ENCODE measurements around the gene PEAR1. TPM values are rescaled to one million over a fixed set of nuclear protein-coding genes. Genes with fewer than 3 reads are reported as not detected.
A peak's percentile ranks its signal among the peaks of the same experiment; 100 is the strongest.

PEAR1 gene
- total RNA-seq, 1 donor from 2014 or later, result 9.9 TPM

- DNase-seq (ENCODE audit: low spot score), result no peak
- TF ChIP-seq CTCF (IDR thresholded peaks at IDR 0.05), result no peak
- H3K27ac Mint-ChIP-seq (ENCODE audit: unreplicated experiment), result no peak overlapping the region
- H3K36me3 Mint-ChIP-seq (ENCODE audit: low read depth), result no peaks in the 10 kb centered on the region
- H3K4me1 Mint-ChIP-seq (ENCODE audit: low read depth), result peaks cover 18% of the 10 kb centered on the region
- peaks cover 38% of the 10 kb centered on the region for H3K27me3 Mint-ChIP-seq (ENCODE audit: low read depth)
- H3K9me3 Mint-ChIP-seq (ENCODE audit: low read depth), result no peaks in the 10 kb centered on the region
- H3K4me3 Mint-ChIP-seq (ENCODE audit: unreplicated experiment), result no peak overlapping the region
Measured at GRCh38 chr1:156857532-156857931, 36.0 kb upstream of the PEAR1 start.

DNA sequence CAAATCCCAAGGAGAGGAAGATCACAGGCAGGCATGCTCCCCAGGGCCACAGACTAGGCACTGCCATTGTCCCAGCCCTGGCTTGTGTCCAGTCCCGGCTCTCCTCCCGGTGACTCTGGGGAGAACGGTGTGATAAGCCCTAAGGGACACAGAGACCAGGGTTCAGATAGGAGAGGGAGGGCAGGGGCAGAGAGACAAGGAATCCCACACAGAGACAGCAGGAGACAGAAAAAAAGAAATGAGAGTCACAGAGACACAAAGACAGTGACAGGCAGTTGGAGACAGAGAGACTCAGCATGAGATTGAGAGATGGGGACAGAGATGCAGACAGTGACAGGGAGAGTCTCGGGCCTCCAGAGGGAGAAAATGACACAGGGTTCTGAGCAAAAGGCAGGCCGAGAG, 35.0 kb upstream of the PEAR1 start:
- Mint-ChIP-seq H3K36me3 (ENCODE audit: low read depth) (no peaks in the 10 kb centered on the region), H3K27ac (ENCODE audit: unreplicated experiment) (no peak overlapping the region), H3K27me3 (ENCODE audit: low read depth) (peaks cover 45% of the 10 kb centered on the region), H3K9me3 (ENCODE audit: low read depth) (no peaks in the 10 kb centered on the region), H3K4me1 (ENCODE audit: low read depth) (peaks cover 17% of the 10 kb centered on the region), H3K4me3 (ENCODE audit: unreplicated experiment) (peak overlapping the region; percentile 59)
- no peak for TF ChIP-seq CTCF (IDR thresholded peaks at IDR 0.05)
- no peak for DNase-seq (ENCODE audit: low spot score)

DNA sequence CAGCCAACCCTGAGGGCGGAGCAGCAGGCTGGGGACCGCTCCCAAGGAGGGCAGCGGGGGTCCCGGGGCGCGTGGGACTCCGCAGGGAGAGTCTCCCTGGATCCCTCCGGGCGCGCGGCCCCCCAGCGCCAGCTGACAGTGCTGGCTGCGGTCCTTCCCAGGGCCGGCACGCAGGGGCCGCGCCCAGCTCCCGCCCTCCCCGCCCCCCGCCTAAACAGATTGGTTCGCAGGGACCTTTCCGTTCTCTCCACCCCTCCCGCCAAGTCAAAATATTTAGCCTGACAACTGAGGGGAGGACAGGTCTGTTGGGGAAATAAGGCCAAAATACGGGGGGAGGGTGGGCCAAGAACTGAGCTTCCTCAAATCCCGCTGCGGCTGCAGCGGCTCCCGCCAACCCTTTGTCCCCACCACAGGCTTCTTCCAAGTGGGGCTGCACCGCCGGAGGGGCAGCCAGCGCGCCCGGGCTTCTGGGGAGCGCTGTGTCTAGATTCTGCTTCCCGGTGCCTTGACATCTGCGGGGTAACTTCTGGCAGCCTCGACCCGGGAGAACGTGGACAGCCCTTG, 34.5 kb upstream of the PEAR1 start, which contains the start of gene INSRR:
Gene INSRR, minus strand, starts transcription at position 159 of the 564 bp plus-strand sequence. CDS start 496 bp downstream, outside the sequence.
- no peak within 1 kb of the TSS for H3K27ac Mint-ChIP-seq (ENCODE audit: unreplicated experiment)
- peaks cover 47% of the 10 kb centered on the region for H3K27me3 Mint-ChIP-seq (ENCODE audit: low read depth)
- no peaks in the 10 kb centered on the region for H3K9me3 Mint-ChIP-seq (ENCODE audit: low read depth)
- TF ChIP-seq CTCF (IDR thresholded peaks at IDR 0.05), result no peak
- DNase-seq (ENCODE audit: low spot score), result no peak
- H3K36me3 Mint-ChIP-seq (ENCODE audit: low read depth), result no peaks in the 10 kb centered on the region
- peak within 1 kb of the TSS; percentile 60 for H3K4me3 Mint-ChIP-seq (ENCODE audit: unreplicated experiment)
- H3K4me1 Mint-ChIP-seq (ENCODE audit: low read depth), result peaks cover 17% of the 10 kb centered on the region

DNA sequence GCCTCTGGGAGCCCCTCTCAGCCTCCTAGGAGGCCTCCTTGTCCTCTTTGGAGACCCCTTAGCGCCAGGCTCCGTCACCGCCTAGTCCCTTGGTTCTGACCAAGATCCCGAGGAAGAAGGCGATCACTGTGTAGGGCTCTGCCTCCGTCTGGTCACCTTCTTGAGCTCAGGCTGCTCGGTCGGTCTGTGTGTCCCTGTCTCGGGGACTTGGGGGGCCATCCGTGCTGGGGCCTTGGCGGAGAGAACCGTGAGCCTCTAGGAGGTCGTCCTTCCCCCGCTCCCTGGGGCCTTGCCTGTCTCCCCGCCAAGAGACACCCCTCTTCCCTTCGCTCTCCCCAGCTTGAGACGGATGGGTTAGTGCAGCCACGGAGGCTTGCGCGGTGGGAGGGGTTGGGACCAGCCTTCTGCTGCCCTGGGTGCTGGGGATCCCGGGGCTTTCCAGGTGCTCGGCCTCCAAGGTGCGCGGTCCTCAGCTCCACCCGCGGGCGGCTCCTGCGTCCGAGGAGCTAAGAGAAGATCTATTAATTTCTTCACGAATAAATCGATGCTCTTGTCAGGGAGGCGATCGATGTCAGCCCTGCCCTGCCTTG, 33.9 kb upstream of the PEAR1 start:
- DNase-seq (ENCODE audit: low spot score), result no peak
- Mint-ChIP-seq H3K27me3 (ENCODE audit: low read depth) (peaks cover 49% of the 10 kb centered on the region), H3K27ac (ENCODE audit: unreplicated experiment) (no peak overlapping the region), H3K9me3 (ENCODE audit: low read depth) (no peaks in the 10 kb centered on the region), H3K4me3 (ENCODE audit: unreplicated experiment) (peak overlapping the region; percentile 60), H3K4me1 (ENCODE audit: low read depth) (peaks cover 17% of the 10 kb centered on the region), H3K36me3 (ENCODE audit: low read depth) (no peaks in the 10 kb centered on the region)
- no peak for TF ChIP-seq CTCF (IDR thresholded peaks at IDR 0.05)

DNA sequence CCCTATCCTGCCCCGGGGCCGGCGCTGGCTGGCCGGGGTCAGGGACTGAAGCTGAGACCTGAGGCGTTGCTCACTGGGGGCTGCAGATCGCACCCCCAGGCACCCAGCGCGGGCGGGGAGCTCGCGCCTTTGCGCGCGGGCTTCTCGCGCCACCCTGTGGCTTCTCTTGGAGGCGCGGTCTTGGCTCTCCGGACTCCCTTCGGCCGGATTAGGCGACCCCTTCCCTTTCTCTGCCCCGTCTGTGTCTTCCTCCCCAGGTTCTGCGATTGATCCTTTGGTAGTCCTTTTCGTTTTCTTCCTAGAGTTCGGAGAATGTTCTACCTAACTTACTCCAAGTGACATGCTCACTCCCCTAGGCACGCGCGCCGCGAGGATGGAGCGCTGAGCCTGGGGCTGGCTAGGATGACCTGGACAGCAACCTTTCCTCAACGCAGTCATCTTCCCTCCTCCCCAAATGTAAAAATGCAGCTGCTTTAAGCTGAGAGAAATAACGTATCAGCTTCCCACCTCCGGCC, 33.3 kb upstream of the PEAR1 start:
- peak; percentile 92 for TF ChIP-seq CTCF (IDR thresholded peaks at IDR 0.05)
- H3K4me3 Mint-ChIP-seq (ENCODE audit: unreplicated experiment), result peak overlapping the region; percentile 60
- no peaks in the 10 kb centered on the region for H3K9me3 Mint-ChIP-seq (ENCODE audit: low read depth)
- no peaks in the 10 kb centered on the region for H3K36me3 Mint-ChIP-seq (ENCODE audit: low read depth)
- no peak overlapping the region for H3K27ac Mint-ChIP-seq (ENCODE audit: unreplicated experiment)
- peaks cover 17% of the 10 kb centered on the region for H3K4me1 Mint-ChIP-seq (ENCODE audit: low read depth)
- H3K27me3 Mint-ChIP-seq (ENCODE audit: low read depth), result peaks cover 51% of the 10 kb centered on the region
- no peak for DNase-seq (ENCODE audit: low spot score)
